Spleen (tissue), 7 donors: ENCODE data around the gene SLC43A1.

Experiments
- POLR2AphosphoS5 ChIP-seq, 3 donors: sonication (generic); formaldehyde crosslinking; IDR thresholded peaks; one replicate each; pipeline ENCODE4 v1.5.1; 2017; ENCODE audit warnings: antibody characterized with exemption in 3 of 3
- TF ChIP-seq, protein P1 (sequence below), 11 experiments: fragments of 200-600 bp in 7 of 11; fragments of 450-650 bp in 4 of 11; sonication (generic) in 4 of 11; IDR thresholded peaks in 8 of 11; conservative IDR thresholded peaks in 3 of 11; 1 replicate in 7 of 11; 2 replicates in 4 of 11; pipeline versions ENCODE4 v1.4.0 to v1.8.0; 2016 to 2021; ENCODE audit warnings: antibody characterized with exemption in 11 of 11, inconsistent platforms in 4 of 11, mild to moderate bottlenecking in 1 of 11
- donor health status: DM: no; HTN: no; CAD: no; lungs with moderate emphysema.
- donor health status: DM: no; HTN: no; CAD: no.
- donor health status: DM: no; HTN: no; CAD: no.

DNA sequence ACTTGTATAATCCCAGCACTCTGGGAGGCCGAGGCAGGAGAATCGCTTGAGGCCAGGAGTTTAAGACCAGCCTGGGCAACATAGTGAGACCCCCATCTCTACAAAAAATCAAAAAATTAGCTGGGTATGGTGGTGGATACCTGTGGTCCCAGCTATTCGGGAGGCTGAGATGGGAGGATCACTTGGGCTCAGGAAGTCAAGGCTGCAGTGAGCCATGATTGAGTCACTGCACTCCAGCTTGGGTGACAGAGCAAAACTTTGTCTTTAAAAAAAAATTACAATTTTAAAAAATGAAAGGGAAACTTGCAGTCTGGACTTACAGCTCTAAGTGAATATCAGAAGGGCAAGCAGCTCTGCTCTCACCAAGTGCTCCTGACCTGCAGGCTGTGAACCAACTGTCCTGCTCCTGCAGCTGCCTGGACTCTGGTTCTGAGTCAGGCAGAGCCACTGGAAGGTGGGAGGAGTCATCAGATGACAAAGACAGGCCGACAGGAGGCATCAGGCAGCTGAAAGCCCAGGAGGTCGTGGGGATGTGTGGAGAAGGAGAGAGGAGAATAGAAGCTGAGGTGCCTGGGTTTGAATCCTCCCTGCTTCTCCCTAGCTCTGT is 31.5 kb upstream of the SLC43A1 start:
- TF ChIP-seq, protein P1, sequence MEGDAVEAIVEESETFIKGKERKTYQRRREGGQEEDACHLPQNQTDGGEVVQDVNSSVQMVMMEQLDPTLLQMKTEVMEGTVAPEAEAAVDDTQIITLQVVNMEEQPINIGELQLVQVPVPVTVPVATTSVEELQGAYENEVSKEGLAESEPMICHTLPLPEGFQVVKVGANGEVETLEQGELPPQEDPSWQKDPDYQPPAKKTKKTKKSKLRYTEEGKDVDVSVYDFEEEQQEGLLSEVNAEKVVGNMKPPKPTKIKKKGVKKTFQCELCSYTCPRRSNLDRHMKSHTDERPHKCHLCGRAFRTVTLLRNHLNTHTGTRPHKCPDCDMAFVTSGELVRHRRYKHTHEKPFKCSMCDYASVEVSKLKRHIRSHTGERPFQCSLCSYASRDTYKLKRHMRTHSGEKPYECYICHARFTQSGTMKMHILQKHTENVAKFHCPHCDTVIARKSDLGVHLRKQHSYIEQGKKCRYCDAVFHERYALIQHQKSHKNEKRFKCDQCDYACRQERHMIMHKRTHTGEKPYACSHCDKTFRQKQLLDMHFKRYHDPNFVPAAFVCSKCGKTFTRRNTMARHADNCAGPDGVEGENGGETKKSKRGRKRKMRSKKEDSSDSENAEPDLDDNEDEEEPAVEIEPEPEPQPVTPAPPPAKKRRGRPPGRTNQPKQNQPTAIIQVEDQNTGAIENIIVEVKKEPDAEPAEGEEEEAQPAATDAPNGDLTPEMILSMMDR (IDR thresholded peaks at IDR 0.05 in 8 of 11, conservative IDR thresholded peaks at IDR 0.05 in 3 of 11) = no peak
- TF ChIP-seq POLR2AphosphoS5 (IDR thresholded peaks at IDR 0.05) = no peak
